Measurements from ENCODE around the gene CFAP20. TPM values are rescaled to one million over a fixed set of nuclear protein-coding genes. Genes with fewer than 3 reads are reported as not detected.

The CFAP20 gene
- total RNA-seq, 1 donor from 2014 or later = 41.7 TPM

DNA sequence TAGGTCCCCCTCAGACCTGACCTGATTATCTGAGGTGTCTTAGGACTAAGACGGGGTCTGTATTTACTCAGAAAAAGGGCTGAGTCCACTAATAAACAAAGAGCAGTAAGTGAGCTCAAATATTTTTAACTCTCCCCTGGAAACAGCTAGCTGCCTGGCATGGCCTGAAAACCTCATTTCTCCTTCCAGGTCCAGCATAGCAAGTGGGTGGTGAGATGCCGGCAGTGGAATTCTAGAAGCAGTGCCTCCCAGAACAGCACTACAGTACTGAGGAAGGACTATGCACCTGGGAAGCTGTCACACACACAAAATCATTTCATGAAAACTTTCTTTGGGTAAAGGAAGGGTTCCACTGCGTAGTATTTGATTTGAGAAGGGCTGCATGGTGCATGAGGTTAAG lies 29.5 kb upstream of the CFAP20 start:
- DNase-seq (ENCODE audit: extremely low spot score, unreplicated experiment) = no peak
- no peak overlapping the region for H3K4me3 Mint-ChIP-seq
- TF ChIP-seq, protein P1, sequence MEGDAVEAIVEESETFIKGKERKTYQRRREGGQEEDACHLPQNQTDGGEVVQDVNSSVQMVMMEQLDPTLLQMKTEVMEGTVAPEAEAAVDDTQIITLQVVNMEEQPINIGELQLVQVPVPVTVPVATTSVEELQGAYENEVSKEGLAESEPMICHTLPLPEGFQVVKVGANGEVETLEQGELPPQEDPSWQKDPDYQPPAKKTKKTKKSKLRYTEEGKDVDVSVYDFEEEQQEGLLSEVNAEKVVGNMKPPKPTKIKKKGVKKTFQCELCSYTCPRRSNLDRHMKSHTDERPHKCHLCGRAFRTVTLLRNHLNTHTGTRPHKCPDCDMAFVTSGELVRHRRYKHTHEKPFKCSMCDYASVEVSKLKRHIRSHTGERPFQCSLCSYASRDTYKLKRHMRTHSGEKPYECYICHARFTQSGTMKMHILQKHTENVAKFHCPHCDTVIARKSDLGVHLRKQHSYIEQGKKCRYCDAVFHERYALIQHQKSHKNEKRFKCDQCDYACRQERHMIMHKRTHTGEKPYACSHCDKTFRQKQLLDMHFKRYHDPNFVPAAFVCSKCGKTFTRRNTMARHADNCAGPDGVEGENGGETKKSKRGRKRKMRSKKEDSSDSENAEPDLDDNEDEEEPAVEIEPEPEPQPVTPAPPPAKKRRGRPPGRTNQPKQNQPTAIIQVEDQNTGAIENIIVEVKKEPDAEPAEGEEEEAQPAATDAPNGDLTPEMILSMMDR (conservative IDR thresholded peaks at IDR 0.05) = no peak
- H3K4me1 Mint-ChIP-seq (ENCODE audit: unreplicated experiment) = no peaks in the 10 kb centered on the region
- H3K9me3 Mint-ChIP-seq = no peaks in the 10 kb centered on the region
- H3K36me3 Mint-ChIP-seq = peaks cover 3% of the 10 kb centered on the region
- no peaks in the 10 kb centered on the region for H3K27me3 Mint-ChIP-seq
- H3K27ac Mint-ChIP-seq = no peak overlapping the region

DNA sequence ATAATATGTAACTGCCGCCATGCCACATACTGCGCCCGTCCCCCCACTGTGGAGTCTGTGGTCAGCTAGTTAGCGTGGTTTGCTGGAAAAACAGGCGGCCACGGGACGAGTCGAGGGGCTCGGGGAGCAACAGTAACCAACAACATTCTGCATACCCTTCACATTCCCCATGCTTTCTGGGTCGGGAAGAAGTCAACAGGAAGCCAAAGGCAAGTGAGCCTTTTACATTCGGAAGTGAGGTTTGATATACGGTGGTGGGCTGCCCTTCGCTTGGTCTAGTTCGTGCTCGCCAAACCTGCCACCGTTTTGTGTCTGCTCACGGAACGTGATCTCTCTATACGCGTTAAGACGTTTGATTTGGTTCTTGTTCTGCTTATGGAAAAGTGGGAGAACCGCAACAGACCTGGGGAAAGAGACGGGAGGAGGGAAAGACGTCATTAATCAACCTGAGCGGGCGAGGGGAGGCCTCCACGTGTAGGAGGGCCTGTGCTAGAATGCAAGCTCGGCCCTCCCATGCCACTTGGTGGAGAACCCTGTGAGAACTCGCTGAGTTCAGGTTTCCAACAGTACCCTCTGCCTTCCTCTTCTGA lies 28.9 kb upstream of the CFAP20 start:
- no peak overlapping the region for H3K27ac Mint-ChIP-seq
- TF ChIP-seq, protein P1 (conservative IDR thresholded peaks at IDR 0.05) = no peak
- peaks cover 3% of the 10 kb centered on the region for H3K36me3 Mint-ChIP-seq
- H3K4me3 Mint-ChIP-seq = no peak overlapping the region
- H3K27me3 Mint-ChIP-seq = no peaks in the 10 kb centered on the region
- no peaks in the 10 kb centered on the region for H3K4me1 Mint-ChIP-seq (ENCODE audit: unreplicated experiment)
- DNase-seq (ENCODE audit: extremely low spot score, unreplicated experiment) = no peak
- H3K9me3 Mint-ChIP-seq = no peaks in the 10 kb centered on the region

GRCh38 chr16:58157239-58157638 lies 28.1 kb upstream of the CFAP20 start:
- H3K4me1 Mint-ChIP-seq (ENCODE audit: unreplicated experiment) = no peaks in the 10 kb centered on the region
- H3K9me3 Mint-ChIP-seq = no peaks in the 10 kb centered on the region
- no peak for DNase-seq (ENCODE audit: extremely low spot score, unreplicated experiment)
- no peak overlapping the region for H3K4me3 Mint-ChIP-seq
- H3K36me3 Mint-ChIP-seq = peaks cover 3% of the 10 kb centered on the region
- H3K27me3 Mint-ChIP-seq = no peaks in the 10 kb centered on the region
- TF ChIP-seq, protein P1 (conservative IDR thresholded peaks at IDR 0.05) = no peak
- no peak overlapping the region for H3K27ac Mint-ChIP-seq

GRCh38 chr16:58155839-58156238 lies 26.7 kb upstream of the CFAP20 start:
- H3K27ac Mint-ChIP-seq = no peak overlapping the region
- DNase-seq (ENCODE audit: extremely low spot score, unreplicated experiment) = no peak
- no peak overlapping the region for H3K4me3 Mint-ChIP-seq
- TF ChIP-seq, protein P1 (conservative IDR thresholded peaks at IDR 0.05) = no peak
- no peaks in the 10 kb centered on the region for H3K9me3 Mint-ChIP-seq
- H3K27me3 Mint-ChIP-seq = no peaks in the 10 kb centered on the region
- no peaks in the 10 kb centered on the region for H3K4me1 Mint-ChIP-seq (ENCODE audit: unreplicated experiment)
- H3K36me3 Mint-ChIP-seq = peaks cover 3% of the 10 kb centered on the region

- H3K27me3 Mint-ChIP-seq = no peaks in the 10 kb centered on the region
- TF ChIP-seq, protein P1 (conservative IDR thresholded peaks at IDR 0.05) = no peak
- H3K36me3 Mint-ChIP-seq = peaks cover 3% of the 10 kb centered on the region
- H3K9me3 Mint-ChIP-seq = no peaks in the 10 kb centered on the region
- H3K27ac Mint-ChIP-seq = no peak overlapping the region
- no peak overlapping the region for H3K4me3 Mint-ChIP-seq
- DNase-seq (ENCODE audit: extremely low spot score, unreplicated experiment) = no peak
- no peaks in the 10 kb centered on the region for H3K4me1 Mint-ChIP-seq (ENCODE audit: unreplicated experiment)
Measured at GRCh38 chr16:58154345-58154744, 25.2 kb upstream of the CFAP20 start.
